PC-3 (cell line): ENCODE measurements around the gene JSRP1. TPM values are rescaled to one million over a fixed set of nuclear protein-coding genes. Genes with fewer than 3 reads are reported as not detected.

Source experiments
- ATAC-seq: fragments of 200-7000 bp; cut with Tn5 transposase; 2 replicates; pipeline ENCODE4 v1.9.1; 2020; ENCODE audit warnings: mild to moderate bottlenecking, moderate library complexity
- BruUV-seq: library from RNA; stranded (reverse); fragments of 400-500 nt; replicated peaks from 2 replicates; lab custom pipeline; 2021; lab: Mats Ljungman, UMichigan
- CTCF ChIA-PET: fragments of 300-600 bp; sonication (Branson Sonifier 250); formaldehyde crosslinking; loops from one replicate; lab custom pipeline; 2022; ENCODE audit warnings: antibody characterized with exemption; lab: Charles Lee
- POLR2A ChIA-PET: fragments of 300-600 bp; sonication (Branson Sonifier 250); formaldehyde crosslinking; loops from one replicate; lab custom pipeline; 2022; ENCODE audit warnings: antibody characterized with exemption; ENCODE audit not compliant: unreplicated experiment; lab: Charles Lee
- DNase-seq: peaks from one replicate; pipeline ENCODE4 v3.0.0-alpha.2; 2015
- H2AFZ ChIP-seq: fragments of 300-600 bp; sonication (generic); 2 replicates; pipeline ENCODE4 v1.6.0; 2016; ENCODE audit warnings: antibody characterized with exemption, low read length
- H3F3A ChIP-seq: fragments of 300-600 bp; sonication (generic); one replicate; pipeline ENCODE4 v1.6.0; 2017; ENCODE audit warnings: antibody characterized with exemption, low read length, control low read depth, mild to moderate bottlenecking; ENCODE audit not compliant: unreplicated experiment
- H3K27ac ChIP-seq: fragments of 300-600 bp; sonication (generic); 2 replicates; pipeline ENCODE4 v1.5.1; 2016; ENCODE audit warnings: mild to moderate bottlenecking, low read length
- H3K27me3 ChIP-seq: fragments of 300-600 bp; sonication (generic); 2 replicates; pipeline ENCODE4 v1.6.1; 2016; ENCODE audit warnings: low read length, mixed read lengths
- H3K36me3 ChIP-seq: fragments of 300-600 bp; sonication (generic); 2 replicates; pipeline ENCODE4 v1.6.1; 2016; ENCODE audit warnings: low read depth, mixed run types, low read length, mixed read lengths
- H3K4me1 ChIP-seq: fragments of 300-600 bp; sonication (generic); 2 replicates; pipeline ENCODE4 v1.5.1; 2016; ENCODE audit warnings: low read length; ENCODE audit not compliant: insufficient read depth
- H3K4me2 ChIP-seq: fragments of 300-600 bp; sonication (generic); 2 replicates; pipeline ENCODE4 v1.6.0; 2016; ENCODE audit warnings: low read length
- H3K4me3 ChIP-seq: fragments of 300-600 bp; sonication (generic); 2 replicates; pipeline ENCODE4 v1.5.1; 2016; ENCODE audit warnings: mild to moderate bottlenecking, low read length, mixed read lengths
- H3K79me2 ChIP-seq: fragments of 300-600 bp; sonication (generic); 2 replicates; pipeline ENCODE4 v1.6.1; 2017; ENCODE audit warnings: low read length, mixed read lengths
- H3K9ac ChIP-seq: fragments of 300-600 bp; sonication (generic); 2 replicates; pipeline ENCODE4 v1.6.0; 2016; ENCODE audit warnings: mild to moderate bottlenecking, low read length
- H3K9me2 ChIP-seq: fragments of 300-600 bp; sonication (generic); replicated peaks from 2 replicates; pipeline ENCODE4 v1.6.1; 2016; ENCODE audit warnings: mixed run types, low read length, mixed read lengths
- H3K9me3 ChIP-seq: fragments of 300-600 bp; sonication (generic); 2 replicates; pipeline ENCODE4 v1.6.1; 2016; ENCODE audit warnings: low read length, mixed read lengths
- H4K20me1 ChIP-seq: fragments of 300-600 bp; sonication (generic); 2 replicates; pipeline ENCODE4 v1.6.1; 2016; ENCODE audit warnings: low read length, mixed read lengths
- CTCF ChIP-seq: fragments of 300-600 bp; sonication (generic); conservative IDR thresholded peaks from 2 replicates; pipeline ENCODE4 v1.5.1; 2017; ENCODE audit warnings: antibody characterized with exemption, low read depth, mild to moderate bottlenecking, low read length
- EZH2 ChIP-seq: fragments of 300-600 bp; sonication (generic); IDR thresholded peaks from one replicate; pipeline ENCODE4 v1.6.1; 2017; ENCODE audit warnings: antibody characterized with exemption, mild to moderate bottlenecking, low read length; ENCODE audit not compliant: unreplicated experiment
- EZH2phosphoT487 ChIP-seq: fragments of 300-600 bp; sonication (generic); IDR thresholded peaks from 2 replicates; pipeline ENCODE4 v1.6.1; 2018; ENCODE audit warnings: mild to moderate bottlenecking, antibody characterized with exemption, low read length, borderline replicate concordance
- intact Hi-C: fragments of 100-400 bp; cut with micrococcal nuclease; formaldehyde crosslinking; loops from 2 replicates; pipeline ENCODE4 v1.9.0; 2023
- total RNA-seq: library from RNA; depleted of rRNA; stranded (reverse); fragments of >200 nt; gene quantifications from 2 replicates; pipeline ENCODE4 v1.2.3, GENCODE V29; 2014

JSRP1 gene
- total RNA-seq, 1 experiment from 2014 or later = not detected

- Histone ChIP-seq H3K79me2 (peaks cover 33% of the 10 kb centered on the region), H3K9me2 (no peaks in the 10 kb centered on the region), H3K4me2 (no peak overlapping the region), H3K36me3 (0 out of 2 replicates have a peak, but pooled peaks cover 5% of the 10 kb centered on the region), H3K9me3 (no peaks in the 10 kb centered on the region), H3F3A (no peaks in the 10 kb centered on the region), H3K4me3 (no peak overlapping the region), H3K9ac (no peak overlapping the region), H3K27me3 (no peaks in the 10 kb centered on the region), H3K27ac (no peak overlapping the region), H4K20me1 (no peaks in the 10 kb centered on the region), H2AFZ (no peak overlapping the region), H3K4me1 (no peaks in the 10 kb centered on the region)
- POLR2A ChIA-PET = no interaction called here
- TF ChIP-seq EZH2phosphoT487 (no peak), CTCF (0 out of 2 replicates have a peak, but pooled peaks have one; percentile 19)
- CTCF ChIA-PET = no interaction called here
- ATAC-seq (no peak), DNase-seq (no peak)
- BruUV-seq = no TSS peak
- intact Hi-C loops = loop anchor here (10.0 kb wide), 1 partner anchor 83 kb away; no protein-coding TSS in a partner anchor
Observed at GRCh38 chr19:2231621-2232221, 24.5 kb downstream of the JSRP1 start.

- ATAC-seq (no peak), DNase-seq (no peak)
- no TSS peak for BruUV-seq
- no peak overlapping the region for H3K4me2 ChIP-seq
- no peaks in the 10 kb centered on the region for H3K27me3 ChIP-seq
- intact Hi-C loops = loop anchor here (10.0 kb wide), 1 partner anchor 84 kb away; no protein-coding TSS in a partner anchor
- no peaks in the 10 kb centered on the region for H3K9me2 ChIP-seq
- ChIA-PET POLR2A (no interaction called here), CTCF (no interaction called here)
- no peaks in the 10 kb centered on the region for H3K9me3 ChIP-seq
- H3F3A ChIP-seq = no peaks in the 10 kb centered on the region
- no peaks in the 10 kb centered on the region for H3K4me1 ChIP-seq
- H4K20me1 ChIP-seq = no peaks in the 10 kb centered on the region
- no peak overlapping the region for H2AFZ ChIP-seq
- no peak overlapping the region for H3K9ac ChIP-seq
- TF ChIP-seq CTCF (no peak), EZH2phosphoT487 (no peak), EZH2 (no peak)
- no peak overlapping the region for H3K27ac ChIP-seq
- peaks cover 31% of the 10 kb centered on the region for H3K79me2 ChIP-seq
- no peak overlapping the region for H3K4me3 ChIP-seq
- 0 out of 2 replicates have a peak, but pooled peaks cover 5% of the 10 kb centered on the region for H3K36me3 ChIP-seq
Observed at GRCh38 chr19:2230807-2231533, 25.2 kb downstream of the JSRP1 start.
